IPS DF 4.7 (cell line): ENCODE results near the gene SGCD.

Source experiments
- DNase-seq: peaks from one replicate; pipeline ENCODE4 v3.0.0-alpha.2; 2013; ENCODE audit warnings: low spot score; ENCODE audit errors: extremely low read depth

The SGCD gene

GRCh38 chr5:156500755-156501154, 173.8 kb downstream of the SGCD start:
- no peak for DNase-seq

GRCh38 chr5:156505101-156505500, 178.1 kb downstream of the SGCD start:
- DNase-seq, result no peak

GRCh38 chr5:156513123-156513815, 186.3 kb downstream of the SGCD start:
- no peak for DNase-seq

GRCh38 chr5:156515121-156515520, 188.2 kb downstream of the SGCD start:
- no peak for DNase-seq

- no peak for DNase-seq
These were observed 188.9 kb downstream of the SGCD start for GRCh38 chr5:156515803-156516360.

- DNase-seq, result no peak
These were observed 195.9 kb downstream of the SGCD start for GRCh38 chr5:156522651-156523529.

GRCh38 chr5:156523607-156524006, 196.6 kb downstream of the SGCD start:
- DNase-seq, result no peak

- DNase-seq, result no peak
These were observed 199.3 kb downstream of the SGCD start for GRCh38 chr5:156526081-156526925.

GRCh38 chr5:156527611-156528010, 200.6 kb downstream of the SGCD start:
- no peak for DNase-seq

GRCh38 chr5:156528673-156529072, 201.7 kb downstream of the SGCD start:
- DNase-seq, result no peak

- no peak for DNase-seq
These were observed 202.9 kb downstream of the SGCD start for GRCh38 chr5:156529892-156530291.

- DNase-seq, result no peak
These were observed 204.2 kb downstream of the SGCD start for GRCh38 chr5:156531199-156531598.

- no peak for DNase-seq
These were observed 206.0 kb downstream of the SGCD start for GRCh38 chr5:156532921-156533320.

GRCh38 chr5:156534085-156534484, 207.1 kb downstream of the SGCD start:
- DNase-seq, result no peak

GRCh38 chr5:156534906-156535485, 208.0 kb downstream of the SGCD start:
- DNase-seq, result no peak

- DNase-seq, result no peak
These were observed 213.5 kb downstream of the SGCD start for GRCh38 chr5:156540491-156540890.

- DNase-seq, result no peak
These were observed 214.6 kb downstream of the SGCD start for GRCh38 chr5:156541582-156541981.

GRCh38 chr5:156543348-156544145, 216.6 kb downstream of the SGCD start:
- DNase-seq, result no peak

GRCh38 chr5:156552855-156553358, 225.9 kb downstream of the SGCD start:
- DNase-seq, result no peak
